GM15510 (cell line): ENCODE results near the gene PCYT2.

Experiments used
- POLR2A ChIP-seq: IDR thresholded peaks from 3 replicates; pipeline ENCODE4 v1.6.1; 2011; ENCODE audit warnings: borderline replicate concordance; ENCODE audit not compliant: insufficient read length; ENCODE audit errors: extremely low read depth

Gene PCYT2

DNA sequence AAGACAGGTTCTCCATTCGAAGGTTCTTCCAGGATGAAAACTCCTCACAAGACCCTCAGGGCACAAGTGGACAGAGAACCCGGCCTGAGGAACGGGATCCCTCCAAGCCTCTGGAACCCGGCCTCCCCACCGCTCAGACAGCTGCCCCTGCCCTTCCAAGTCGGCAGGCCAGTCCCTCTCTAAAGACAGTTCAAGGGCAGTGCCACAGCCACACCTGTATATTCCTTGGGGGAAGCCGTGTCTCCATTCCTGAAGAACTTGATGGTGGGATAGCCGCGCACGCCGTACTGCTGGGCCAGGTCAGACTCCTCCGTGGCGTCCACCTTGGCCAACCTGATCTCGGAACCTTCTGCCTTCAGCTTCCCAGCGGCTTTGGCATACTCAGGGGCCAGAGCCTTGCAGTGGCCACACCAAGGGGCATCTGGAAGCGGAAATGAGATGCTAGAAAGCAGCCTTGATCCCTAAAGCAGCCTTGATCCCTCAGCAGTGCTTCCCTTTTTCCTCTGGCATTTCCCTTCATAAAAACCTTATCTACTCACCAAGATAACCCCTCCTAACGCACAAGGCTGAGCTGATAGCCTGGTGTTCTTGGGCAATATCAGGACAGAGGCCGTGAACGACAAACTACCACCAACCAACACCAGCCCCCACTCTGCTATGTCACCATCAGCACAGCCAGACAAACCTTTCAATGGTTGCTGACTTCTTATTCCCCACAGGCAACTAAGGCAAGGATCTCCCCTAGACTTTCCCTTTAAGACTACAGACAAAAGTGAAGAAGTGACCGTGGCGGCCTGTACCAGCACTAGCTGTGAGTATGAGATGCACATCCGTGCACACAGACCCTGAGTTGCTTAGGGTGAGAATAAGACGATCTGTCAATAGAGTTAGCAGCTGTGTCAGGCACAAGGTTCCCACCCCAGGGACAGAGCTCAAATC lies 52.0 kb downstream of the PCYT2 start:
- no peak for TF ChIP-seq POLR2A

DNA sequence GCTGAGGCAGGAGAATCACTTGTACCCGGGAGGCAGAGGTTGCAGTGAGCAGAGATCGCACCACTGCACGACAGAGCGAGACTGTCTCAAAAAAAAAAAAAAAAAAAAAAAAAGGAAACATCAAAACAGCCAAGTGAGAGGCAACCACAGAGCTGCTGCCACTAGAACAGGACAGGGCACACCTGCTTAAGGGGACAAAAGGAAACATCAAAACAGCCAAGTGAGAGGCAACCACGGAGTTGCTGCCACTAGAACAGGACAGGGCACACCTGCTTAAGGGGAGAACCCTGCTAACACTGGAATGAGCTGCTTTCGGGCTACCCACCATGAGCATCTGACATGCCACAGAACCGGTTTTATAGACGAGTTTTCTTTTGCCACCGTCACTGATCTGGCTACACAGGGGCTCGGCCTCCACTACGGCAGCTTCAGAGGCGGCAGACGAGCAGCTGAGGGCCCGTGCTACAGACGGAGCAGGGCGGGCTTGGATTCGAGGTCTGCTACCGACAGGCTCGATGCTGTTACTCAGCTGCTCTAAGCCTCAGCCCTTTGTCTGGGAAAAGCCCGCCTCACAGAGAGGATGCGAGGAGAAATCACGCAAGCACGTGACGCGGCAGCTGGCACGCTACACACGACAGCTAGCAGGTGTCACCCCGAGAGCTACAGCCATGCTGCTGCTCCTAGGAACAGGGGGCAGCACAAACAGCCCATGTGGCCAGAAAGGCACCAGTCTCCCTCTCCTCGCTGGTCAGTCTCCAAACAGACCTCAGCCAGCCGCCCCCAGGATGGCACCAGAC lies 52.8 kb downstream of the PCYT2 start:
- no peak for TF ChIP-seq POLR2A

DNA sequence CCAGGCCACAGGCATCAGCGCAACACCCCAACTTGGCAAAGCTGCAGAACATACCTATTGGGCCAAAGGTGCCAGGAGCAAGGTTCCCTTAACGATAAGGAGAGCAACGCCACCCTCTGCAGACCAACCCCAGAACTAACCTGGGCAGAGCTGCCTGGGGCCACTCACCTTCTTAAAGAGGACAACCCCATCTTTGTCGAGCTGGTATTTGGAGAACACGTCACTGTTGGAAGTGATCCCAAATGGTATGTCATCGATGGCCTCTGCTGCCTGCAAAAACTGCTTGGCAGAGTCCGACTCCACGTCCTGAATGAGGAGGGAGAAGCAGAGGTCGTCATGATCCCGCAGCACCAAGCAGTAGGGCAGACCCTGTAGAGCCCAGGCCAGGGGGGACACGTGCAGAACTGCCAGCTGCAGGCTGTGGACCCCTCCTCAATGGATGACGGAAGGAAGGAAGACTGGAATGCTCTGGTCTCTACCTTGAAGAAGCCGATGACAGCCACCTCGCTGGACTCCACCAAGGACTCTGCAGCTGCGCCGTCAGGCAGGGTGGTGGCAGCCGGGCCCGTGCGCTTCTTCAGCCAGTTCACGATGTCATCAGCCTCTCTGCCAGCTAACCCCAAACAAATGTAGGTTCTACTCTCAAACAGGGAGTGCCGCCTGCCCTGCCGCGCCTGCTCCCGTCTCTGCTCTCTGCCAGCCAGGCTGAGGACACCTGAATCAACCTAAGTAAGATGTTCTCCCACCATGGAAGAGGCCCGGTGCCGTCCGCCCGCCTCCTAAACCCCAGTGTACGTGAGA lies 56.0 kb downstream of the PCYT2 start:
- TF ChIP-seq POLR2A = no peak

DNA sequence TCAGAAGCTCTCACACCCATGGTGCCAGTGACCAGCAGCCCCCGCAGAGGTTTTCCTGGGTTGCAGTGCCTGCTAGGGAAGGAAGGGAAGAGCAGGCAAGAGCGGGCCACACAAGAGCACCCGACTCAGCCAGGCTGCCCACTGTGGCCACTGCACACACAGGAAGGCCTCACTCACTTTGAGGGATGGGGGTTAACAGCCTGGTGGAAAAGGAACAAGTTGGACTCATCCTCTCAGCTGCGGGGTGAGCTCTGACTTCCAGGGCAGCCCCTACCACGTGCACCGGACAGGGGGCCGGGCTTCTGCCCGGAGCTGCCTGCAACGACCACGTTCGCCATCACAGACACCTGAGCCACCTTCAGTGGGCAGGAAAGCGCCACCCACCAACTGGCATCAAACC lies 59.0 kb downstream of the PCYT2 start:
- no peak for TF ChIP-seq POLR2A

DNA sequence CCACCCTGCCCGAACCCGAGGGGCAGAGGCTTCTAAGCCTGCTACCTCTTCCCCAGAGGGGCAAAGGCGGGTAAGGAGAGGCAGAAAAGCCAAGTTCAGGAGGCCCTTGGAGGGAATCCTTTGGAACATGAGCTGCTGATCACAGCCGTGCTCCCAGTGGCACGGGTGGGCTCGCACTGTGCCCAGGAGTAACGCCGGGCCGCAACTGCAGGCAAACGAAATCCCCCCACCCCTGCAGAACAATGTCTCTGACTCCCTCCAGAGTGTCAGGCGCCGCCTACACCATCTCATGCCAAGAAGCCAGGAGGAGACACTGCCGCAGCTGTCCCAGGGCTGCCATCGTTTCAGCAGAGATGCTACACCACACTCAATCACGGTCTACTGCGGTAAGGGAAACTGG lies 59.8 kb downstream of the PCYT2 start:
- TF ChIP-seq POLR2A = no peak
